ENCODE results near the gene PLA2G2C.
"Not testable (repeated sequence)": the region's sequence is repeated elsewhere in the genome, so short reads cannot be mapped to it uniquely, and the experiment has no call there.

The PLA2G2C gene

GRCh38 chr1:20150969-20151368 lies 35.3 kb downstream of the PLA2G2C start:
- DNase-seq: no peak

GRCh38 chr1:20150326-20150705 lies 36.0 kb downstream of the PLA2G2C start:
- DNase-seq: no peak

GRCh38 chr1:20149601-20150325 lies 36.6 kb downstream of the PLA2G2C start:
- no peak for DNase-seq

- DNase-seq: no peak
Measured at GRCh38 chr1:20148571-20149500, 37.5 kb downstream of the PLA2G2C start.

- DNase-seq: no peak
Measured at GRCh38 chr1:20147846-20148570, 38.3 kb downstream of the PLA2G2C start.

- no peak for DNase-seq
Measured at GRCh38 chr1:20143734-20144565, 42.4 kb downstream of the PLA2G2C start.

GRCh38 chr1:20143318-20143717 lies 43.0 kb downstream of the PLA2G2C start:
- DNase-seq: no peak

GRCh38 chr1:20142001-20142710 lies 44.2 kb downstream of the PLA2G2C start:
- no peak for DNase-seq

- no peak for DNase-seq
Measured at GRCh38 chr1:20141466-20141865, 44.9 kb downstream of the PLA2G2C start.

- no peak for DNase-seq
Measured at GRCh38 chr1:20141001-20141400, 45.3 kb downstream of the PLA2G2C start.

- DNase-seq: no peak
Measured at GRCh38 chr1:20139776-20140612, 46.3 kb downstream of the PLA2G2C start.

GRCh38 chr1:20138961-20139550 lies 47.3 kb downstream of the PLA2G2C start, which contains the start of gene PLA2G2F:
Gene PLA2G2F, plus strand, starts transcription at chr1:20139323. Its CDS starts 105 bp downstream, at chr1:20139428.
- DNase-seq: no peak

- no peak for DNase-seq
Measured at GRCh38 chr1:20138346-20138745, 48.0 kb downstream of the PLA2G2C start.

GRCh38 chr1:20137604-20138003 lies 48.7 kb downstream of the PLA2G2C start:
- no peak for DNase-seq

GRCh38 chr1:20137055-20137454 lies 49.3 kb downstream of the PLA2G2C start:
- DNase-seq: no peak

- DNase-seq: no peak
Measured at GRCh38 chr1:20136249-20136648, 50.1 kb downstream of the PLA2G2C start.

GRCh38 chr1:20134995-20135394 lies 51.3 kb downstream of the PLA2G2C start:
- no peak for DNase-seq

- not testable (repeated sequence) for DNase-seq
Measured at GRCh38 chr1:20130518-20130917, 55.8 kb downstream of the PLA2G2C start.

- DNase-seq: no peak
Measured at GRCh38 chr1:20126806-20127440, 59.4 kb downstream of the PLA2G2C start.

Data from bone marrow (tissue), 2 donors.